Esophagus muscularis mucosa (tissue), 4 donors: ENCODE measurements around the gene DCP1A. TPM values are rescaled to one million over a fixed set of nuclear protein-coding genes. Genes with fewer than 3 reads are reported as not detected.

Experiments used
- DNase-seq: peaks from one replicate; pipeline ENCODE4 v3.0.0-alpha.2; 2017; ENCODE audit errors: extremely low spot score
- H3K27ac ChIP-seq, 4 donors: fragments of 200-600 bp; sonication (generic); replicated peaks in 1 of 4; 1 replicate in 3 of 4; 2 replicates in 1 of 4; pipeline ENCODE4 v1.5.1; 2016 to 2019; ENCODE audit warnings: mild to moderate bottlenecking in 1 of 4
- H3K27me3 ChIP-seq, 4 donors: fragments of 200-600 bp; sonication (generic); one replicate each; pipeline versions ENCODE4 v1.5.1 to v1.6.0; 2016 to 2019
- H3K36me3 ChIP-seq, 4 donors: fragments of 200-600 bp; sonication (generic); one replicate each; pipeline ENCODE4 v1.5.1; 2016 to 2019
- H3K4me1 ChIP-seq, 4 donors: fragments of 200-600 bp; sonication (generic); one replicate each; pipeline ENCODE4 v1.5.1; 2016 to 2019
- H3K4me3 ChIP-seq, 4 donors: fragments of 200-600 bp; sonication (generic); 1 replicate in 2 of 4; 2 replicates in 2 of 4; pipeline ENCODE4 v1.5.1; 2016 to 2019; ENCODE audit warnings: mild to moderate bottlenecking in 4 of 4, moderate library complexity in 1 of 4
- H3K9me3 ChIP-seq, 4 donors: fragments of 200-600 bp; sonication (generic); 1 replicate in 3 of 4; 2 replicates in 1 of 4; pipeline ENCODE4 v1.5.1; 2016 to 2019
- EP300 ChIP-seq: sonication (generic); formaldehyde crosslinking; IDR thresholded peaks from one replicate; pipeline ENCODE4 v1.6.1; 2017; ENCODE audit warnings: antibody characterized with exemption
- POLR2A ChIP-seq: fragments of 450-650 bp; IDR thresholded peaks from one replicate; pipeline ENCODE4 v1.6.1; 2017; ENCODE audit warnings: antibody characterized with exemption, moderate library complexity, mild to moderate bottlenecking, low read depth
- POLR2AphosphoS5 ChIP-seq, 2 donors: sonication (generic); formaldehyde crosslinking; IDR thresholded peaks; one replicate each; pipeline ENCODE4 v1.6.1; 2017; ENCODE audit warnings: antibody characterized with exemption in 2 of 2
- WGBS: methylation state at CpG from one replicate; pipeline ENCODE4 v1.1.5; 2018; 5-methylcytosine and 5-hydroxymethylcytosine counted together
- intact Hi-C: fragments of 100-400 bp; cut with DNase I; formaldehyde crosslinking; loops from one replicate; pipeline ENCODE4 v1.15.1; 2023
- total RNA-seq, 4 donors: library from RNA; depleted of rRNA; stranded (reverse); fragments of >200 nt; gene quantifications; one replicate each; pipeline versions ENCODE4 v1.1.0 to v1.2.1, GENCODE V29; 2016
- TF ChIP-seq, protein P1 (sequence below), 3 experiments: fragments of 200-600 bp in 2 of 3; fragments of 450-650 bp in 1 of 3; sonication (generic) in 2 of 3; IDR thresholded peaks; one replicate each; pipeline ENCODE4 v1.5.1; 2017 to 2019; ENCODE audit warnings: antibody characterized with exemption in 3 of 3, mild to moderate bottlenecking in 2 of 3, moderate library complexity in 1 of 3

DCP1A gene
- total RNA-seq, 4 donors from 2014 or later = 17.0 to 26.4 (median 20.5) TPM

- Histone ChIP-seq H3K9me3 (no peaks in the 10 kb centered on the region), H3K27me3 (no peaks in the 10 kb centered on the region), H3K36me3 (no peaks in the 10 kb centered on the region), H3K4me1 (peaks cover 6 to 19% (median 16%) of the 10 kb centered on the region in 4 donors), H3K4me3 (no peak overlapping the region), H3K27ac (no peak overlapping the region)
- intact Hi-C loops = no loop called here
- DNase-seq = no peak
- TF ChIP-seq EP300 = no peak
- TF ChIP-seq, protein P1, sequence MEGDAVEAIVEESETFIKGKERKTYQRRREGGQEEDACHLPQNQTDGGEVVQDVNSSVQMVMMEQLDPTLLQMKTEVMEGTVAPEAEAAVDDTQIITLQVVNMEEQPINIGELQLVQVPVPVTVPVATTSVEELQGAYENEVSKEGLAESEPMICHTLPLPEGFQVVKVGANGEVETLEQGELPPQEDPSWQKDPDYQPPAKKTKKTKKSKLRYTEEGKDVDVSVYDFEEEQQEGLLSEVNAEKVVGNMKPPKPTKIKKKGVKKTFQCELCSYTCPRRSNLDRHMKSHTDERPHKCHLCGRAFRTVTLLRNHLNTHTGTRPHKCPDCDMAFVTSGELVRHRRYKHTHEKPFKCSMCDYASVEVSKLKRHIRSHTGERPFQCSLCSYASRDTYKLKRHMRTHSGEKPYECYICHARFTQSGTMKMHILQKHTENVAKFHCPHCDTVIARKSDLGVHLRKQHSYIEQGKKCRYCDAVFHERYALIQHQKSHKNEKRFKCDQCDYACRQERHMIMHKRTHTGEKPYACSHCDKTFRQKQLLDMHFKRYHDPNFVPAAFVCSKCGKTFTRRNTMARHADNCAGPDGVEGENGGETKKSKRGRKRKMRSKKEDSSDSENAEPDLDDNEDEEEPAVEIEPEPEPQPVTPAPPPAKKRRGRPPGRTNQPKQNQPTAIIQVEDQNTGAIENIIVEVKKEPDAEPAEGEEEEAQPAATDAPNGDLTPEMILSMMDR (IDR thresholded peaks at IDR 0.05) = no peak
- TF ChIP-seq POLR2A = no peak
- WGBS = 83% methylated on average over 4 of the region's 4 CpGs
Observed at GRCh38 chr3:53263907-53264306, 83.4 kb downstream of the DCP1A start.

- WGBS = 87% methylated on average over 5 of the region's 5 CpGs
- Histone ChIP-seq H3K9me3 (no peaks in the 10 kb centered on the region), H3K36me3 (no peaks in the 10 kb centered on the region), H3K27me3 (no peaks in the 10 kb centered on the region), H3K4me3 (no peak overlapping the region), H3K4me1 (peaks cover 4 to 14% (median 12%) of the 10 kb centered on the region in 4 donors), H3K27ac (no peak overlapping the region)
- intact Hi-C loops = no loop called here
- DNase-seq = no peak
- no peak for TF ChIP-seq EP300
- no peak for TF ChIP-seq POLR2AphosphoS5 (IDR thresholded peaks at IDR 0.05)
- TF ChIP-seq, protein P1 (IDR thresholded peaks at IDR 0.05) = no peak
- no peak for TF ChIP-seq POLR2A
Observed at GRCh38 chr3:53261712-53262111, 85.6 kb downstream of the DCP1A start.

DNA sequence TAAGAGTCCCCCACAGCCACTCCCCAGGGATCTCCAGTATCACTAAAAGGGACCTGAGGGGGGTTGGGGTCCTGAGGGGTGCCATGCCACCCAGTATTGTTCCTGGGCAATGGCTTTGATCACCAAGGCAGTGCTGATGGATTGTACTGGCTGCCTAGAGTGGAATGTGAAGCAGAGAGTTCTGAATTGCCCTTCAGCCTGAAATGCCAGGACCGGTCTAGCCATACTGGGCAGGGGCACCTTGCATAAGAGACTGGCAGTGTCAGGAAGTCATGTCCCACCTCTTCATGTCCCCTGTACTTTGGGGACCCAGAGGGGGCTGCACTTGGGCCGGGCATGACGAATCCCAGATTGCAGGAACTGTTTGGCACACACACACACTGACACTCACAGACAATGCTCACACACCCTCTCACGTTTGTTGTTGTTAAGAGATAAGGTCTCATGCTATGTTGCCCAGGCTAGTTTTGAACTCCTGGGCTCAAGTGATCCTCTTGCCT lies 87.0 kb downstream of the DCP1A start:
- H3K4me1 ChIP-seq = peaks cover 11 to 20% (median 18%) of the 10 kb centered on the region in 4 donors
- intact Hi-C loops = no loop called here
- H3K9me3 ChIP-seq = no peaks in the 10 kb centered on the region
- no peaks in the 10 kb centered on the region for H3K36me3 ChIP-seq
- no peak overlapping the region for H3K4me3 ChIP-seq
- TF ChIP-seq EP300 (no peak), POLR2A (no peak), POLR2AphosphoS5 (IDR thresholded peaks at IDR 0.05) (no peak)
- TF ChIP-seq, protein P1 (IDR thresholded peaks at IDR 0.05) = no peak
- no peak overlapping the region for H3K27ac ChIP-seq
- no peak for DNase-seq
- WGBS = 78% methylated on average over 2 of the region's 4 CpGs
- no peaks in the 10 kb centered on the region for H3K27me3 ChIP-seq

DNA sequence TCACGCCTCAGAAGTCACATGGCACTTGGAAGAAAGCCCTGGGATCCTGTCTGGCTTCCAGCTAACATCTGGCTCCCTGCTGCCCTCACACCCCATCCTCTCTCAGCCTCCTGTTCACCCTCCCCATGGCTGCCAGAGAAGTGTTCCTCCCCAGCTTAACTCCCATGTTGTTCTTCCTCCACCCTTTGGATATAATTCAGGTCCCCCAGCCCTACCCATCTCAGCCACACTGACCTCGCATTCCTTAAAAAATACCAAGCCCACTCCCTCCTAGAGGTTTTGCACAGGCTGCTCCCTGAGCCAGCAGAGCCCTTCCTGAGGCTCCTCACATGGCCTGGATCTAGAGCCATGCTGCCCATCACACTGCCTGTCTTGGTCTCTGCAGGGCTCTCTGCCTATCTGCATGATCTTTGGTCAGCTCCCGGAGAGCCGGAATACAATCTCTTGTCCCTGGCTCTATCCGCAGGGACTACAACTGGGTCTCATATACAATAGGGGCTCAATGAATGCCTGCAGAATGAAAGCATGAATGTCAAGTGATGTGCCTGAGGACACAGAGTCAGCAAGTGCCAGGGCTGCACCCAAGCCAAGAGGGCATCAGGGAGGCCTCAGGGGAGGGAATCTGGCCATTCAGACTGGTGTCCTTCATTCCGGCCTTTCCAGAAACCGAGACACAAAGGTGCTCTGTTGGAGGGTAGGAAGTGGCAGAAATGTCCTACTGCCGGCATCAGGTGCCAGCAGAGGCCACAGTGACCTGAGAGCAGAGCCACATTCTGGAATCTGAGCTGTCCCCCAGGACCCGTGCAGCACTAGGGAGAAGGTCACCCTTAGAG lies 87.7 kb downstream of the DCP1A start:
- Histone ChIP-seq H3K9me3 (no peaks in the 10 kb centered on the region), H3K36me3 (no peaks in the 10 kb centered on the region), H3K27ac (no peak overlapping the region), H3K4me1 (peaks cover 13 to 18% (median 16%) of the 10 kb centered on the region in 4 donors), H3K4me3 (no peak overlapping the region), H3K27me3 (no peaks in the 10 kb centered on the region)
- no peak for DNase-seq
- intact Hi-C loops = loop anchor here (5.0 kb wide), 1 partner anchor 88 kb away; the partner anchor contains the start of gene DCP1A
- no peak for TF ChIP-seq POLR2A
- no peak for TF ChIP-seq EP300
- TF ChIP-seq POLR2AphosphoS5 (IDR thresholded peaks at IDR 0.05) = no peak
- TF ChIP-seq, protein P1 (IDR thresholded peaks at IDR 0.05) = no peak
- 84% methylated on average over 6 of the region's 9 CpGs for WGBS
